ENCODE measurements around the gene SMYD3.

- TF ChIP-seq NFE2L2 (conservative IDR thresholded peaks at IDR 0.05; ENCODE audit: low read length) (no peak), POLR2A (IDR thresholded peaks at IDR 0.05; ENCODE audit: low read length) (no peak), CTCF (IDR thresholded peaks at IDR 0.05) (no peak), BHLHE40 (IDR thresholded peaks at IDR 0.05; ENCODE audit: low read depth, low read length) (no peak), EP300 (IDR thresholded peaks at IDR 0.05) (no peak), MYC (IDR thresholded peaks at IDR 0.05; ENCODE audit: borderline replicate concordance, low read length) (no peak), CHD4 (IDR thresholded peaks at IDR 0.05; ENCODE audit: borderline replicate concordance) (no peak), FOSL2 (IDR thresholded peaks at IDR 0.05) (no peak), FOSL2 (CRISPR knock-in tag; IDR thresholded peaks at IDR 0.05) (no peak)
Observed at GRCh38 chr1:245971711-245972085, 535.4 kb downstream of the SMYD3 start.
